HepG2 (cell line): Measurements from ENCODE around the gene TAPBP. TPM values are rescaled to one million over a fixed set of nuclear protein-coding genes. Genes with fewer than 3 reads are reported as not detected.
A peak's percentile ranks its signal among the peaks of the same experiment; 100 is the strongest.

Experiments
- ASH2L ChIP-seq: fragments of 300-600, 200-600 bp; sonication (generic); IDR thresholded peaks from 2 replicates; pipeline ENCODE4 v1.7.0; 2017; ENCODE audit warnings: low read depth, mild to moderate bottlenecking, moderate library complexity, mixed read lengths, low read length; ENCODE audit not compliant: insufficient read length
- BCL6 ChIP-seq: IDR thresholded peaks from 2 replicates; pipeline ENCODE4 v1.6.1; 2016; ENCODE audit warnings: missing genetic modification reagents, missing compliant biosample characterization
- CERS6 ChIP-seq: sonication (generic); formaldehyde crosslinking; IDR thresholded peaks from 2 replicates; pipeline ENCODE4 v1.5.0; 2020; ENCODE audit warnings: missing genetic modification reagents
- ETV5 ChIP-seq: IDR thresholded peaks from 2 replicates; pipeline ENCODE4 v1.6.1; 2018; ENCODE audit warnings: missing biosample characterization, missing genetic modification reagents, inconsistent platforms, borderline replicate concordance
- KMT2B ChIP-seq: IDR thresholded peaks from 2 replicates; pipeline ENCODE4 v1.6.1; 2016; ENCODE audit warnings: missing genetic modification reagents, missing compliant biosample characterization
- MXI1 ChIP-seq: IDR thresholded peaks from 3 replicates; pipeline ENCODE4 v1.6.1; 2012; ENCODE audit warnings: low read depth, low read length, inconsistent platforms, borderline replicate concordance
- ZBED4 ChIP-seq: sonication (generic); formaldehyde crosslinking; IDR thresholded peaks from 2 replicates; pipeline ENCODE4 v1.4.0; 2020; ENCODE audit warnings: missing genetic modification reagents, borderline replicate concordance
- ZEB1 ChIP-seq: IDR thresholded peaks from 2 replicates; pipeline ENCODE4 v1.6.1; 2012; ENCODE audit warnings: mild to moderate bottlenecking, low read depth, inconsistent platforms; ENCODE audit not compliant: insufficient replicate concordance
- ZFP91 ChIP-seq: sonication (generic); formaldehyde crosslinking; IDR thresholded peaks from 2 replicates; pipeline ENCODE4 v1.9.0; 2022; ENCODE audit warnings: missing genetic modification reagents, mild to moderate bottlenecking, borderline replicate concordance
- ZNF142 ChIP-seq: sonication (generic); formaldehyde crosslinking; IDR thresholded peaks from 2 replicates; pipeline ENCODE4 v1.4.0; 2020; ENCODE audit warnings: missing genetic modification reagents
- ZNF44 ChIP-seq: sonication (generic); formaldehyde crosslinking; IDR thresholded peaks from 2 replicates; pipeline ENCODE4 v1.5.1; 2020; ENCODE audit warnings: mild to moderate bottlenecking, missing genetic modification reagents
- ZNF530 ChIP-seq: sonication (generic); formaldehyde crosslinking; IDR thresholded peaks from 2 replicates; pipeline ENCODE4 v1.5.0; 2020; ENCODE audit warnings: low read depth, mild to moderate bottlenecking, missing genetic modification reagents
- ZNF614 ChIP-seq: IDR thresholded peaks from 2 replicates; pipeline ENCODE4 v1.6.1; 2018; ENCODE audit warnings: missing biosample characterization, missing genetic modification reagents, inconsistent platforms, borderline replicate concordance
- ZNF737 ChIP-seq: sonication (generic); formaldehyde crosslinking; IDR thresholded peaks from 2 replicates; pipeline ENCODE4 v1.5.0; 2020; ENCODE audit warnings: missing genetic modification reagents, mild to moderate bottlenecking, borderline replicate concordance
- ZNF776 ChIP-seq: sonication (generic); formaldehyde crosslinking; IDR thresholded peaks from 2 replicates; pipeline ENCODE4 v1.4.0; 2020; ENCODE audit warnings: mild to moderate bottlenecking, missing genetic modification reagents
- ZSCAN25 ChIP-seq: sonication (generic); formaldehyde crosslinking; IDR thresholded peaks from 2 replicates; pipeline ENCODE4 v1.8.0; 2022; ENCODE audit warnings: mild to moderate bottlenecking, missing genetic modification reagents
- polyA plus RNA-seq, 8 experiments: library from polyadenylated mRNA; depleted of rRNA in 3 of 8; stranded (reverse) in 7 of 8; unstranded in 1 of 8; fragments of >200 nt; fragmentation: Illumina TruSeq in 4 of 8; extraction: Trizol in 4 of 8; gene quantifications; 2 replicates each; pipeline versions ENCODE4 v1.2.1 to v1.2.3, GENCODE V29; 2011 to 2016; ENCODE audit warnings: low read depth in 4 of 8, missing spikeins in 1 of 8, mixed read lengths in 1 of 8; ENCODE audit not compliant: insufficient read depth in 1 of 8
- total RNA-seq, 5 experiments: library from RNA; depleted of rRNA; stranded (reverse); fragments of >200 nt; fragmentation: Illumina TruSeq; extraction: Trizol; gene quantifications; 2 replicates each; pipeline ENCODE4 v1.2.3, GENCODE V29; 2016; ENCODE audit warnings: low read depth in 1 of 5

The TAPBP gene
- total and polyA plus RNA-seq, 2 of the 13 experiments (the other 11 are each of a cell fraction or from before 2014, with no cell fraction given) = 27.4 to 32.3 TPM

GRCh38 chr6:33271468-33272274, 42.2 kb downstream of the TAPBP start, which contains the start of the genes RPS18 and VPS52 (continued):
- TF ChIP-seq ZSCAN25 (CRISPR knock-in tag) (no peak; the same call in 1 of the 2 replicates), ZEB1 (peak; percentile 31), KMT2B (CRISPR knock-in tag) (peak; percentile 82), ZFP91 (CRISPR knock-in tag) (peak; percentile 82; the same call in 1 of the 2 replicates), ZNF142 (CRISPR knock-in tag) (peak; percentile 47), ZBED4 (no peak), CERS6 (CRISPR knock-in tag) (no peak), ZNF530 (CRISPR knock-in tag) (no peak), ZNF737 (CRISPR knock-in tag) (peak; percentile 83; the same call in 1 of the 2 replicates), ZNF44 (CRISPR knock-in tag) (peak; percentile 92; the same call in 1 of the 2 replicates), MXI1 (peak; percentile 96; the same call in 2 of the 3 replicates), ZNF776 (CRISPR knock-in tag) (no peak; the same call in 1 of the 2 replicates), ETV5 (CRISPR knock-in tag) (peak; percentile 71), ZNF614 (CRISPR knock-in tag) (peak; percentile 19), BCL6 (CRISPR knock-in tag) (peak; percentile 57), ASH2L (peak; percentile 100)
